NCI-H82 treated with DMSO at 0.1 percent for 48 hours (cell line): ENCODE results near the gene TIMM29.
A peak's percentile ranks its signal among the peaks of the same experiment; 100 is the strongest.

Experiments used
- DNase-seq: peaks from one replicate; lab custom pipeline; 2025; ENCODE audit not compliant: unreplicated experiment; lab: John Stamatoyannopoulos, UW

The TIMM29 gene

DNA sequence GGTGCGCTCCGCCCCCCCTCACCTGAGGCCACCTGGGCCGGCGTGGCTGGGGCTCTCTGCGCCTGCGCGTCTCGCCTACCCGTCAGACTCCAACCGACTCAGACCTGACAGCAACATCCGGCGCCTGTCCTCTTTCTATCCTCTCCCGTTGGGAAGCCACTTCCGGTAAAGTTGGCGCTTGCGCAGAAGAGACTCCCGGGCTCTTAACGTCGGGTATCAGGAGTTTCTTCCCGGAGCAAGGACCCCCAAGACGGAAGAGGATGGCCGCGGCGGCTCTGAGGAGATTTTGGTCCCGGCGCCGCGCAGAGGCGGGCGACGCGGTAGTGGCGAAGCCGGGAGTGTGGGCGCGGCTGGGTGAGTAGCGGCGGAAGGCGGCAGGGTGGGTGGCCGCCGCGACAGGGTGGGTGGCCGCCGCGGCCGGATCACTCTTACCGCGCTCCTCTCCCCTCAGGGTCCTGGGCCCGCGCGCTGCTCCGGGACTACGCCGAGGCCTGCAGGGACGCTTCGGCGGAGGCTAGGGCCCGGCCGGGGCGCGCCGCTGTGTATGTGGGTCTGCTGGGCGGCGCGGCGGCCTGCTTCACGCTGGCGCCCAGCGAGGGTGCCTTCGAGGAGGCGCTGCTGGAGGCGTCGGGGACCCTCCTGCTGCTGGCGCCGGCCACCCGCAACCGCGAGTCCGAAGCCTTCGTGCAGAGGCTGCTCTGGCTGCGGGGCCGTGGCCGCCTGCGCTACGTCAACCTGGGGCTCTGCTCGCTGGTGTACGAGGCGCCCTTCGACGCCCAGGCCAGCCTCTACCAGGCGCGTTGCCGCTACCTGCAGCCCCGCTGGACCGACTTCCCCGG, at the start of gene TIMM29, which contains the start of gene YIPF2:
TSS of gene TIMM29 (plus strand) at position 249 of the 839 bp plus-strand sequence. CDS start at position 261, 12 bp downstream.
TSS of gene YIPF2 (minus strand) at position 77 of the 839 bp plus-strand sequence. CDS start 229 bp downstream, outside the sequence.
- DNase-seq = peak; percentile 92

DNA sequence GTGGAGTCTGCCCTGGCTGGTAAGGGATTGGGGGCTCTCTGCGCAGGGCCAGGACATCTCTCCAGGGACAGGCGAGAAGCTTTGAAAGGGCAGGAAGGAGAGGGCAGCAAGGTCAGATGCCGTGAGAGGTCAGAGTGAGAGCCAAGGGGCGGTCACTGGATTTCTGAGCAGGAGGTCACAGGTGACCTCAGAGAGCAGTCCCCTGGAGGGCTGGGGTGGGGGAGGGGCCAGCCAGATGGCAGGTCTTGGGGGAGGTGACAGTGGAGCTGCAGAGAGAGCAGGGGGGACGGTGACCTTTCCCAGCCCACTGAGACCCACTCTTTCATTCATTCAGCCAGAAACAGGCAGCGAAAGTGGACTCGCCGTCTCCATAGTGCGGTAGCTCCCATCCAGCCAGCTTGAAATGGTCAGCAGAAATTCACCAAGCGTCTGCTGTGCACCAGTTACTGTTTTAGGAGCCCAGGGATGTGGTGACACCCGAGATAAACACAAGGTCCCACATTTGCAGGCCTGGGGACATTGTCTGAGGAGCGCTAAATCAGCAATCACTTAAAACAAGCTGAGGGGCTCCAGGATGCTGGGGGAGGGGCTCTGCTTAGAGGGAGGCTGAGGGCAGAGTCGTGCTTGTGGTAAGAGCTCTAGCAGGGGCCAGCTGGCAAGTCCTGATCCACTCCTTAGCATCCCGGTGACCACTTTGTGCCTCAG, 47.1 kb upstream of the TIMM29 start:
- no peak for DNase-seq

DNA sequence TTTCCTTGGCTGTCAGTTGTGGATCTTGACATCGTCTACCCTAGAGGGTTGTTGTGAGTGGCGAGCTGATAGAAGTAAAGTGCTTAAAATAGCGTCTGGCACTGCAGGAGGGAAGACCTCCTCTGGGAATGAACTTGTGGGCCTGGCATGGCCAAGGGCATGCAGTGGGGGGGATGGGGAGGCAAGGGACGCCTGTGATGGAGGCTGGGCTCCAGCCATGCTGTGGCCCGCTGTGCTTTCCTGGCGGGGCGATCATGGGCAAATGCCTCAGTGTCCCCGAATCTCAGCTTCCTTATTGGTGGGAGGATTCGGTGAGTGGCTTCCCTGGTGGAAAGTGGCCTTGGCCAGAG, 46.5 kb upstream of the TIMM29 start:
- no peak for DNase-seq

DNA sequence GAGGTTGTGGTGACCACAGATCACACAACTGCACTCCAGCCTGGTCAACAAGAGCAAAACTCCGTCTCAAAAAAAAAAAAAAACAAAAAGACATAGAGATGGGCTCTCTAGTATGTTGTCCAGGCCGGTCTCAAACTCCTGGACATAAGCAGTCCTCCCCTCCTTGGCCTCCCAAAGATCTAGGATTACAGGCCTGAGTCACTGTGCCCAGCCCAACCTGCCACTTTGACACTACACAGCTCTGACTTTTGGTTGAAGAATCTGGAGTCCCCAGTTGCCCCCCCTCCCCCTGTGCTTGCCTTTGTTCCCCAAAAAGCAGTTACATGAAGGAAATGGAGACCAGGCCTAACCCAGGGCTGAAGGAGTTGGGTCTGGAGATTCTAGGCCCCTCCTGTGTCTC, 44.3 kb upstream of the TIMM29 start:
- no peak for DNase-seq

DNA sequence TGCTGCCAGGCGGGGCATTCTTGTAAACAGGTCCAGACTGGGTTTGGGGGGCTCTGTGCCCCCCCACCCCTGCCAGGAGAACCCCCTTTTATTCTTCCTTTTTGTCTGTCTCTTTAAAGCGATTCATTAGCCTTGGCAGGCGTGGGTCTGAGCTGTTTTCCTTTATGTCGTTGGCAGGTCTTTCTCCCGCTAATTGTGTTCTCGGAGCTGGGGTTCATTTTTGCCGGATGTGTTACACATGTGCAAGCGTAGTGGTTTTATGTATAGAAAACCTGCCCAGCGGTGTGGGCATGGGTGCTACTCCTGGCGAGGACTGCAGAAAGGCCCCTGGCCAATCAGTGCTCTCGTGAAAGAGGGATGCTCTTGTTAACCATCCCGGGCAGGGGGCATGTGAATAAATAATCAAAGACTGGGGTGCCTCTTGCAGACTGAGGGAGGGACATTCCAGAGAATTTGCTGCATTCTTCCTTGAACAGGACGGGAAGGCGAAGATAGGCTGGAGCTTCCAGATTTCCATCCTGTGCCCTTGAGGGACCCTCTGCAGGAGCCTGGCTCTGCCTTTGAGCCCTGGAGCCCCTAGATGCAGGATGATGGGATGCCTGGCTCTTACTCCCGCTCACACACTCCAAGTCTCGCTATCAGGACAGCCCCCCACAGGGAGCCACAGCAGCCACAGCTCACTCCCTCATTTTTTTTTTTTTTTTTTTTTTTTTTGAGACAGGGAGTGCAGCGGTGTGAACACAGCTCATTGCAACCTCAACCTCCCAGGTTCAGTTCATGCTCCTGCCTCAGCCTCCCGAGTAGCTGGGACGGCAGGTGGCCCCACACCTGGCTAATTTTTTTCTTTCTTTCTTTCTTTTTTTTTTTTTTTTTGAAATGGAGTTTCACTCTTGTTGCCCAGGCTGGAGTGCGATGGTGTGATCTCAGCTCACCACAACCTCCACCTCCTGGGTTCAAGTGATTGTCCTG, 43.1 kb upstream of the TIMM29 start:
- no peak for DNase-seq

DNA sequence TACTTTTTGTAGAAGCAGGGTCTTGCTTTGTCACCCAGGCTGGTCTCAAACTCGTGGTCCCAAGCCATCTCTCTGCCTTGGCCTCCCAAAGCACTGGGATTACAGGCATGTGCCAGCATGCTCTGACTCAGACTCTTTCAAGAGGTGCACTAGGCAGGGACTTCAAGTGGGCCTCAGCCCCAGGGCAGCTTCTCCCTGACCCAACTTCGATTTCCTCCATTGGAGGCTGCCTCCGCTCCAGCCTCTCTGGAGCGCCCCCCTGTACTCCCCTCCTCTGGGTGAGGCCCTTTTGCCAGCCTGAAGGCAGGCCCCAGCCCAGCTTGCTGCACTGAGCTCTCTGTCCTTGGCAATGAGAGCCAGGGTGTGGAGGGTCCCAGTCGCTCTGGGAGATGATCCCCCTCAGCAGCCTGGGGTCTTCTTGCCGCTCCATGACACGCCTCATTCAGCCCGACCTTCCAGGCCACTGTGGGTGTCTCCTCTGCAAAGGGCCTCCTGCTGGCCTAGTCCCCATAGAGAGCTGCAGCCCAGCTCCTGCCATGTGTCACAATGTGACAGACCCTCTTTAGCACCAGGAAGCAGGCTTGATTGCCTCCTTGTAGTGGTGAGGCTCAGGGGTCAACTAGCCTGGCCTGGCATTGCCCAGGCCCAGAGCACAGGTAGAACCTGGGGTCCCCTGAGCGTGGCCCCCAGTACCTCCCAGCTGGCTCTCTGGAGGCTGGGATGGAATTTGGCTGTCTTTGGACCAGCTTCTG, 40.8 kb upstream of the TIMM29 start:
- no peak for DNase-seq

DNA sequence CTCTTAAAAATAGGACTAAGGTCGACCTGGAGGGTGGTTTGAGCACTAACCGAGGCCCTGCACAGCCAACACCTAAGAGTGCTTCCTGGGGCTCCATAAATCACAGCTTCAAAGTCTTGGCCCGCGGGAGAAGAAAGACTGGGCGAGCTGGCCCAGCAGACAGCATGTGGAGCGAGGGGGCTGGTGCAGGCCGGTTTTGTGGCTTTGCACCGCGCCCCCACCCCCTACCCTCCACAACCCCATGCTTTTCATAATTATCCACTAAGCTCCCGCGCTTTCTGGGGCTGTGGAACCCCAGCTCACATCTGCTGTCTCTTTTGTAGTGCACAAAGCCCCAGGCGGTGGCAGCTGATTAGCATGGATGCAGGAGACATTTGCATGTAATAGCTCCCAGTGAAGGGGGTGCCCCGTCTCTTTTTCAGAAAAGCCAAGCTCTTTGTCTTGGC, 40.2 kb upstream of the TIMM29 start:
- peak; percentile 75 for DNase-seq

DNA sequence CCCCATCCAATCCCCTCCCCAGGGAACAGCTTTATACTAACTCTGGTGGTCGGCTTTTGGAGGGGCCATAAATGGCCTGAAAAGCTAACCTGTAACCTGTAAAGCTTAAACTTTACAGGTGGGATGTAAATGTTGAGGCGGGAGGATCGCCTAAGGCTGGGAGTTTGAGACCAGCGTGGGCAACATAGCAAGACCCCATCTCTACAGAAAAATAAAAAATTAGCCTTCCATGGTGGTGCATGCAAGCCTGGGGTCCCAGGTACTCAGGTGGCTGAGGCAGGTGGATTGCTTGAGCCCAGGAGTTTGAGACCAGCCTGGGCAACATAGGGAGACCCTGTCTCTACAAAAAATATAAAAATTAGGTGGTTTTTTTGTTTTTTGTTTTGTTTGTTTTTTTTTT, 38.7 kb upstream of the TIMM29 start:
- DNase-seq = no peak

DNA sequence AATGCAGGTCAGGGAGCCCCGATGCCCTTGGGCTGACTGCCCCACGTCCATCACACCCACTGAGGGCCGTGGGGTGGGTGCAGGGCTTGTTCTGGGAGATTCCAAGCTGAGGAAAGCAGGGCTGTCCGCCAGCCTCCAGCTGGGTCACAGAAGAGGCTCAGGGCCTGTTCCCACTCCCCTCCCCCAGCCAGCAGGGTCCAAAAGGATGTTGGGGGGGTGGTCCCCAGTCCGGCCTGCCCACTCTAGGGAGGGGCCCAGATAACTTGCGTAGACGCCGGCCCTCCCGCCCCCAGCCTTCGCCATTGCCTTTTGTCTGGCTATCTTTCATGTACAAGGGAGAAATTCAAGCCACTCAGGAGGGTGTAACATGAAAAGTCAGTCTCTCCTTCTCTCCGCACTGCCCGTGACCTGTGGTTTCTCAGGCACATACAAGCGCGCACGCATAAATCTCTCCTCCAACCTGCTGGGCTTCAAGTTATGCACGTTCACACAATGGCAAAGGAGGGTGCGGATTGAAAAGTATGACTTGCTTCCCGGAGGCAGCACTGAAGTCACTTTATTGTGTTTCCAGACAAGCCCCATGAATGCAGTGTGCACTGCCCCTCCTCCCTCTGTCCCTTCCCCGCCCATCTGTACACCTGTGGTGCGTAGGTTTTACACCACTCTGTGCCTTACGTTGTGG, 37.1 kb upstream of the TIMM29 start:
- DNase-seq = no peak

DNA sequence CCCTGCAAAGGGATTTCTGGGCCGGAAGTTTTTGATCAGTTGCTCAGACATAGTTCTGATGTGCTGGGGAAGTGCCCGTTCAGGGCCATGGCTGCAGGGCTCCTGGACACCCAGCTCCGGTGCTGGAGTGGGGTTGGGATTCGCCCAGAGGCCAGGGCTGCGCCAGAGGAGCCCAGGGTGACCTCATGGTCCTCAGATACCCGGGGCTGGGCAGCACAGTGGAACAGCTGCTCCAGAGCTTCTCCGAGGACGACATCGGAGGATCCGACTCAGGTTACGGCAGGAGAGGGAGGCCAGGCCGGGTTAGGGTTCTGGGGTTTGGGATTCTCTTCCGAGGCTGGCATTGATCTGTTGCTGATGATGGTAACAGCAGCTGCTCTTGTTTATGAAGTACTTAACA, 36.4 kb upstream of the TIMM29 start:
- DNase-seq = no peak

DNA sequence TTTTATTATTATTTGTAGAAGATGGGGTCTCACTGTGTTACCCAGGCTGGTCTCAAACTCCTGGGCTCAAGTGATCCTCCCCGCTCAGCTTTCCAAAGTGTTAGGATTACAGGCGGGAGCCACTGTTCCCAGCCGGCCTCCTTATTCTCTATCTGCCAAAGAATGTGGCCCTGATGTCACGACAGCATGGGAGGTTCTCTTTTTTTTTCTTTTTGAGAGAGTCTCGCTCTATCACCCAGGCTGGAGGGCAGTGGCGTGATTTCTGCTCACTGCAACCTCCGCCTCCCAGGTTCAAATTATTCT, 33.7 kb upstream of the TIMM29 start:
- DNase-seq = no peak

DNA sequence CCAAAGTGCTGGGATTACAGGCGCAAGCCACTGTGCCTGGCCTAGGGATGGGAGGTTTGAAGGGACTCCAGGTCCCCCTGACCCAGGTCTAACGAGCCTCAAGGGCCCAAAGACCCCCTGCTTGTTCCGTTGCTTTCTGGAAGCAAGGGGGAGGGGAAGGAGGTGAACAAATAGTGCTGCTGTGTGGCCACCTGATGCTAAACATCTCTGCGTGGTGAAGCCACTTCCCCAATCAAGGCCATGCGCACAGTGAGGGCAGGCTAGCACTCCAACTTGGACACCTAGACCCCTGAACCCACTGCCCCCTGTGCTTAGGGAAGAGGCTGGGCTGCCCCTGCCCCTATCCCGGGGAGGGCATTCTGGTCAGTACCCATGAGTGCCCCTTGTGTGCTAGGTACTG, 33.2 kb upstream of the TIMM29 start:
- no peak for DNase-seq

DNA sequence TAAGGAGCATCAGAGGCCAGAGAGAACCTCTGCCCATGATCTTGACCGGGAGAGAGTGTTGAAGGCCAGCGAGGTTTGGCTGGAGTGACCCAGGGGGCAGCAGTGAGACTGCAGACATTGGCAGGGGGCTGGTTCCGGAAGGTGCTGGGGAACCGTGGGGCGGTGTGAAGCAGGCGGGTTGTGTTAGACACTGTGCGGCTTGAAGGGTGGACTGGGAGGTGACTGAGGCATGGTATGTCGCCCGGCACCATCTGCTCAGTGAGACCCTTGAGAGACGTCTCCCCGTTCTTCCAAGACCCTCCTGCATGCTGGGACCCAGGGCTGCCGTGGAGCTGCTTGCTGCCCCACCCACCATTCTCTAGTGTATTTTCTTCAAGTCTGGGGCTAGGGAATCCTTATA, 32.7 kb upstream of the TIMM29 start:
- DNase-seq = no peak

DNA sequence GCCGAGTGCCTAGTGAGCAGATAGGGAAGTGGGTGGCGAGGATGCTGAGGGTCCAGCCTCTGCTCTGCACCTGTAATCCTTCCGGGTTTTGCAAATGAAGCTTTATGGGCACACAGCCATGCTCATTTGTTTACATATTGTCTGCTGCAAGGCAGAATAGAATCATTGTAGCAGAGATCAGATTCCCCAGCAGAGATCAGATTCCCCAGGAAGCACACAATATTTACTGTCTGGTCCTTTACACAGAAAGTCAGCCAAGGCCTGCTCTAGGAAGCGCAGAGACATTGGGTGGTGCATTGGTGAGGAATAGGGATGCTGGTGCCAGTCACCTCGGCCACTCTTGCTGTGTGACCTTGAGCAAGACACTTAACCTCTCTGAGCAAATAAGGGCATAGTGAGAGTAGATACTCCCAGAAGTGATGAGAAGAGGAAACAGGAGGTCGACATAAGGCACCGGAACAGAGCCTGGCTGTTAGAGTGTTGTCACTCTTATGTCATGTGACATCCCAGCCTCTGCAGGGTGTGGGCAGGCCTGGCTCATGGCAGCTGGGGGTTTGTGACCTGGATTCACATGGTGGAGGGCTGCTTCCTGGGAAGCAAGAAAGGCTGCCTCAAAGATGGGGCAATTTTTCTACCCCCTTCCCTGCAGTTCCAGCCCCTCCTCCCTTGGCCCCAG, 31.6 kb upstream of the TIMM29 start:
- no peak for DNase-seq

DNA sequence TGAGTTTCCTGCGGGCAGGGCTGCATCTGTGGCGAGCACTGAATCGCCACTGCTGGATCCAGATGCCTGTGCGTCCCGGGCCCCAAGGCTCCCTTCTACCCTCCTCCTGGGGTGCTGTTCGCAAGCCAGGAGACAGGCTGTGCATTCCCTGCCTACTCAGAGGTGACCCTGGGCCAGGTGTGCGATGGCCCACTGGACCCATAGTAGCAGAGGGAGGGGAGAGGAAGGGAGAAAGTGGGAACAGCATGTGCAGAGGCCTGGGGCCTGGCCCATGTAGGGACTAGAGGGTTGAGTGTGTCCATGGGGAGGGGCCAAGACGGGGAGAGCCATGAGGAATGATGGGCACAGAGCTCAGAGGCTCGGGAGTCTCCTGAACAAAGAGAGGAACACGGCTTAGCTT, 30.0 kb upstream of the TIMM29 start:
- DNase-seq = no peak

DNA sequence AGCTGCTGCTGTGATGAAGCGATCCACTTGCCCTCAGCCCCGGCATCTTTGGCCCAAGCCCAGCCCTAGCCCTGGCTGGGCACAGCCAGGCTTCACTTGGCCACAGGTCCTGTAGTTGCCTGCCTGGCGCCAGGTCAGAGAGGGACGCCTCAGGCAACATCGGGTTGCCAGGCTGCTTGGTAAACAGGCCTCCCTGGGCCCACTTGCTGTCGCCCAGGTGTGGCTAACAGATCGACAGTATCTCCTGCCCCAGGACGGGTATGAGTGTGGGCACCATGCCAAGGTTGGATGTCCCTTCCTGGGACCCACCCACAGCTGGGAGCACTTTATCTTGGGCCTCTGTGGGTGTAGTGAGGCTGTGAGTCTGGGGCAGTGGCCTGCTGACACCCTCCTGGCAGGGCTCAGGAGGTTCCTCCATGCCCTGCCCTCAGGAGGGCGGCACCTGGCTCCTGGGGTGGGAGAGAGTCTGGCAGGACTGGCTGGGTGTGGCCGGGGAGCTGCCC, 29.4 kb upstream of the TIMM29 start:
- DNase-seq = no peak

DNA sequence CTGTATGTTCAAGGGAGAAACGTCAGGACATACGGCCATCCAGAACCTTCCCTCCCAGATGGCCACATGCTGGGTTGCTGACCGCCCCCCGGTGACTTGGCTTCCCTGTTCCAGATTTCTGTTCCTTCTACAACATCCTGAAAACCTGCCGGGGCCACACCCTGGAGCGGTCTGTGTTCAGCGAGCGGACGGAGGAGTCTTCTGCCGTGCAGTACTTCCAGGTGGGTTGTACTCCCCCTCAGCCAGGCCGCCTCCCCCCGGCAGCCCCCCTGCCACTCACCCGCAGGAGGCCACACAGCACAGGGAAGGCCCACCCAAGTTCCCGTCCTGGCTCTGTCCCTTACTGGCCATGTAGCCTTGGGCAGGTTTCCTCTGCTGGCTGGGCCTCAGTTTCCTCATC, 20.7 kb upstream of the TIMM29 start:
- no peak for DNase-seq

DNA sequence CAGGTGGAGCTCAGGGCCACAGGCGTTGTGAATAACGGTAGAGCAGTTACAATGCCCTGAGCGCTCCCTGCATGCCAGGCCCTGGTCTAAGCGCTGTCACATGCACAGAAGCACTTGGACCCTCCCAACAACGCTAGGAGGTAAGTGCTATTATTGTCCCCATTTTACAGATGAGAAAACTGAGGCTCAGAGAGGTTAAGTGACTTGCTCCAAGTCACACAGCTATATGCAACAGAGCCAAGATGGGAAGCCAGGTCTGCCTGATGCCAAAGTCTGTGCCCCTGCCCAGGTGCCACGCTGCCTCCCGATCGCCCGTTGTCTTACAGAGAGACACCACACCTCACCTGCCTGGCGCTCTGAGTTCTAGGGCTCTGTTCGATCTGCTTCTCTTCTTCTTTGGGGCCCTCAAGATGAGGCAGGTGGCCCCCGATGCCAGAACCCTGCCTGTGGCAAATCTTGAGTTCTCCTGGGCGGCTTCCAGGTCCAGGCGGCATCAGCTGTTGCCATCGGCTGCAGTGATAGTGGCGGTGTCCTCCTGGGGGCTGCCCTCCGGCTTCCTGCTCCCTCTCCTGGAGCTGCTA, 20.1 kb upstream of the TIMM29 start:
- no peak for DNase-seq
